ENCODE measurements around the gene NBPF9. TPM values are rescaled to one million over a fixed set of nuclear protein-coding genes. Genes with fewer than 3 reads are reported as not detected.
"Not testable (repeated sequence)": the region's sequence is repeated elsewhere in the genome, so short reads cannot be mapped to it uniquely, and the experiment has no call there.

NBPF9 gene
- total RNA-seq, 1 experiment from 2014 or later: 18.4 TPM

DNA sequence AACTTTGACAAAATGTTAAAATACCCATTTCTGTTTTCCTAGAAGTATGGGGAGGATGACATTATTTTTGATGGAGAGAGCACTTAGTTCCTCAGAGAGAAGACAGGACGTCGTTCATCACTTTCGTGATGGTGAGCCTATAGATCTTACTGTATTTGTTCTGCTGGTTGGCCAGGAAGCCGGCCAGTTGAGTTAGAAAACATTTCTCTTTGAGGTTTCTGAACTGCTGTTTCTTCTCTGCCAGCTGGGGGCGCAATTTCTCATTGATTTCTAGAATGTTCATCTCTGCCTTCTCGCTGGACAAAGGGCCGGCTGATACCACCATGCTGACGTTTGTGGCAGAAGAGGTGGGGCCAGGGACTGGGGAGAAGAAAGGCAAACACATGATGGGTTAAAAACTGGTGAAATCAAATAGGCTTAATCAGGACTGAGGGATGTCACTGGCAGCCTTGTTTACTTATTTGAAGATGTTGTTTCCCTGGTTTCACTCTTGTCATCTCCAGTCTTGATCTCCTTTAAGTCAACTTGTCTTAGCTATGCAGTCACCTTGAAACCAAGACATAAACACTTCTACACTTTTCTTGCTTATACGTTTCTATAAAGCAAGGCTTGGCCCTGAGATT lies 27.7 kb downstream of the NBPF9 start:
- H4K20me1 ChIP-seq (ENCODE audit: insufficient read depth); POLR2A ChIA-PET (ENCODE audit: unreplicated experiment); H3K4me2 ChIP-seq; H3K79me2 ChIP-seq (ENCODE audit: low read depth); H3K27me3 ChIP-seq (ENCODE audit: insufficient read depth, low read depth); H2AFZ ChIP-seq; H3F3A ChIP-seq (ENCODE audit: insufficient read depth, low read depth); H3K9me2 ChIP-seq (ENCODE audit: insufficient read depth); H3K27ac ChIP-seq; H3K4me3 ChIP-seq; H3K4me1 ChIP-seq (replicated peaks; ENCODE audit: insufficient read depth); BruUV-seq (replicated peaks); H3K9me3 ChIP-seq (ENCODE audit: insufficient read depth, low read depth); CTCF ChIA-PET; intact Hi-C loops (cut with micrococcal nuclease; ENCODE audit: unreplicated experiment); DNase-seq; H3K36me3 ChIP-seq (ENCODE audit: low read depth): not testable (repeated sequence)
- TF ChIP-seq CTCF (conservative IDR thresholded peaks at IDR 0.05): peak; percentile 51

- POLR2A ChIA-PET (ENCODE audit: unreplicated experiment); H3K9me3 ChIP-seq (ENCODE audit: insufficient read depth, low read depth); intact Hi-C loops (cut with micrococcal nuclease; ENCODE audit: unreplicated experiment); H3K27me3 ChIP-seq (ENCODE audit: insufficient read depth, low read depth); H3K36me3 ChIP-seq (ENCODE audit: low read depth); H3K4me1 ChIP-seq (replicated peaks; ENCODE audit: insufficient read depth); BruUV-seq (replicated peaks); H3K4me3 ChIP-seq; H3K4me2 ChIP-seq; CTCF ChIA-PET; H3K9me2 ChIP-seq (ENCODE audit: insufficient read depth); H4K20me1 ChIP-seq (ENCODE audit: insufficient read depth); H3F3A ChIP-seq (ENCODE audit: insufficient read depth, low read depth); DNase-seq; H3K79me2 ChIP-seq (ENCODE audit: low read depth); H2AFZ ChIP-seq; H3K27ac ChIP-seq: not testable (repeated sequence)
These were observed 38.7 kb downstream of the NBPF9 start for GRCh38 chr1:149064611-149065010.

GRCh38 chr1:149043056-149043455 lies 60.3 kb downstream of the NBPF9 start:
- H3K9me2 ChIP-seq (ENCODE audit: insufficient read depth); H3K79me2 ChIP-seq (ENCODE audit: low read depth); H3K9me3 ChIP-seq (ENCODE audit: insufficient read depth, low read depth); H2AFZ ChIP-seq; H3K27ac ChIP-seq; H3K27me3 ChIP-seq (ENCODE audit: insufficient read depth, low read depth); POLR2A ChIA-PET (ENCODE audit: unreplicated experiment); DNase-seq; H3K4me3 ChIP-seq; BruUV-seq (replicated peaks); H3F3A ChIP-seq (ENCODE audit: insufficient read depth, low read depth); H4K20me1 ChIP-seq (ENCODE audit: insufficient read depth); H3K4me1 ChIP-seq (replicated peaks; ENCODE audit: insufficient read depth); H3K4me2 ChIP-seq; H3K36me3 ChIP-seq (ENCODE audit: low read depth); CTCF ChIA-PET; intact Hi-C loops (cut with micrococcal nuclease; ENCODE audit: unreplicated experiment): not testable (repeated sequence)

- H3K4me1 ChIP-seq (replicated peaks; ENCODE audit: insufficient read depth); H3K36me3 ChIP-seq (ENCODE audit: low read depth); H3F3A ChIP-seq (ENCODE audit: insufficient read depth, low read depth); H3K9me2 ChIP-seq (ENCODE audit: insufficient read depth); H3K4me3 ChIP-seq; POLR2A ChIA-PET (ENCODE audit: unreplicated experiment); BruUV-seq (replicated peaks); H3K4me2 ChIP-seq; H3K27me3 ChIP-seq (ENCODE audit: insufficient read depth, low read depth); H3K79me2 ChIP-seq (ENCODE audit: low read depth); H4K20me1 ChIP-seq (ENCODE audit: insufficient read depth); intact Hi-C loops (cut with micrococcal nuclease; ENCODE audit: unreplicated experiment); H2AFZ ChIP-seq; H3K9me3 ChIP-seq (ENCODE audit: insufficient read depth, low read depth); DNase-seq; CTCF ChIA-PET; H3K27ac ChIP-seq: not testable (repeated sequence)
These were observed 69.4 kb downstream of the NBPF9 start for GRCh38 chr1:149033916-149034315.

DNA sequence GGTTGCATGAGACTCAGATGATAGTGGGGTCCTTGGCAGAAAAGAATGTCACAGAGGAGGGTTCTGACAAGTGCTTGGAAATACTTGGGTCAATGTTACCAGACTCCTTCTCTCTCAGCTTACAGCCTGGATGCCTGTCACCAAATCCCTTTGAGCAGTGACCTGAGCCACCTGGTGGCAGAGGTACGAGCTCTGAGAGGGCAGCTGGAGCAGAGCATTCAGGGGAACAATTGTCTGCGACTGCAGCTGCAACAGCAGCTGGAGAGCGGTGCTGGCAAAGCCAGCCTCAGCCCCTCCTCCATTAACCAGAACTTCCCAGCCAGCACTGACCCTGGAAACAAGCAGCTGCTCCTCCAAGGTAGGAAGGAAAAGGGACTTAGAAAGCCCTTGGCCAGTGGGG lies 79.0 kb downstream of the NBPF9 start:
- H3K4me2 ChIP-seq; H2AFZ ChIP-seq; H3K27me3 ChIP-seq (ENCODE audit: insufficient read depth, low read depth); DNase-seq; H3K27ac ChIP-seq; H3K9me2 ChIP-seq (ENCODE audit: insufficient read depth); H3K4me3 ChIP-seq; H3K79me2 ChIP-seq (ENCODE audit: low read depth); H3K9me3 ChIP-seq (ENCODE audit: insufficient read depth, low read depth); H3K36me3 ChIP-seq (ENCODE audit: low read depth); BruUV-seq (replicated peaks); POLR2A ChIA-PET (ENCODE audit: unreplicated experiment); H3K4me1 ChIP-seq (replicated peaks; ENCODE audit: insufficient read depth); H4K20me1 ChIP-seq (ENCODE audit: insufficient read depth); CTCF ChIA-PET; intact Hi-C loops (cut with micrococcal nuclease; ENCODE audit: unreplicated experiment); H3F3A ChIP-seq (ENCODE audit: insufficient read depth, low read depth): not testable (repeated sequence)

- H3K36me3 ChIP-seq (ENCODE audit: low read depth); BruUV-seq (replicated peaks); DNase-seq; intact Hi-C loops (cut with micrococcal nuclease; ENCODE audit: unreplicated experiment); CTCF ChIA-PET; H2AFZ ChIP-seq; H3K9me3 ChIP-seq (ENCODE audit: insufficient read depth, low read depth); H3K9me2 ChIP-seq (ENCODE audit: insufficient read depth); H3K27me3 ChIP-seq (ENCODE audit: insufficient read depth, low read depth); H4K20me1 ChIP-seq (ENCODE audit: insufficient read depth); POLR2A ChIA-PET (ENCODE audit: unreplicated experiment); H3K4me2 ChIP-seq; H3F3A ChIP-seq (ENCODE audit: insufficient read depth, low read depth); H3K4me3 ChIP-seq; H3K27ac ChIP-seq; H3K4me1 ChIP-seq (replicated peaks; ENCODE audit: insufficient read depth); H3K79me2 ChIP-seq (ENCODE audit: low read depth): not testable (repeated sequence)
These were observed 84.8 kb downstream of the NBPF9 start for GRCh38 chr1:149018577-149018976.

DNA sequence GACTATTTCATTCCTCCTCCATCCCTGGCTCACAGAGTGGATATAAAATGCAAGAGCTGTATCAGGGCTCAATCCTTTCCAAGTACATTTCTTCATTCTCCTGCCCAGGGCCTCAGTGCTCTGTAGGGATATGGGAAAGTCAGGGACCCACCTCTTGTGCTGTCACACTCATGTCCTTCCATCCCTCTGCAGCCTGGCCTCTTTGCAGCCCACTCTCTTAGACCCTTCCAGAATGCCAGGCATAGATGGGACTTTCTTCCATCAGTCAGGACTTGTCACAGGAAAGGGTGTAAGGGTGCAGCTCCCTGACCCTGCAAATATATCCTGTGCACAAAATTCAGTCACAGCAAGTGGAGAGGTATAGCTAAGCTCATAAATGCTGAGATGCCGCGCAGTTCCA lies 86.7 kb downstream of the NBPF9 start:
- intact Hi-C loops (cut with micrococcal nuclease; ENCODE audit: unreplicated experiment): not testable (repeated sequence)

More for the DNA sequence above, 86.7 kb downstream of the NBPF9 start:
- H3K79me2 ChIP-seq (ENCODE audit: low read depth); H3K9me3 ChIP-seq (ENCODE audit: insufficient read depth, low read depth); H3K27ac ChIP-seq; H3K4me2 ChIP-seq; CTCF ChIA-PET; H4K20me1 ChIP-seq (ENCODE audit: insufficient read depth); H3K4me3 ChIP-seq; H3F3A ChIP-seq (ENCODE audit: insufficient read depth, low read depth); H3K4me1 ChIP-seq (replicated peaks; ENCODE audit: insufficient read depth); POLR2A ChIA-PET (ENCODE audit: unreplicated experiment); H2AFZ ChIP-seq; H3K36me3 ChIP-seq (ENCODE audit: low read depth); DNase-seq; BruUV-seq (replicated peaks); H3K27me3 ChIP-seq (ENCODE audit: insufficient read depth, low read depth); H3K9me2 ChIP-seq (ENCODE audit: insufficient read depth): not testable (repeated sequence)
